Neuronal stem cell (in vitro differentiated cells): ENCODE results near the gene LMO1.
A peak's percentile ranks its signal among the peaks of the same experiment; 100 is the strongest.

Source experiments
- DNase-seq: peaks from one replicate; pipeline ENCODE4 v3.0.0-alpha.2; 2013; ENCODE audit warnings: low spot score
- H2AFZ ChIP-seq: one replicate; pipeline ENCODE4 v1.6.1; 2013; ENCODE audit warnings: mild to moderate bottlenecking, low read length, inconsistent platforms
- H2AK5ac ChIP-seq: 2 replicates; pipeline ENCODE4 v1.6.1; 2013; ENCODE audit warnings: low read depth, mild to moderate bottlenecking, inconsistent platforms, low read length, moderate library complexity, mixed read lengths
- H2BK120ac ChIP-seq: 2 replicates; pipeline ENCODE4 v1.6.1; 2013; ENCODE audit warnings: low read depth, mild to moderate bottlenecking, inconsistent platforms, low read length, moderate library complexity, mixed read lengths
- H2BK12ac ChIP-seq: one replicate; pipeline ENCODE4 v1.6.1; 2013; ENCODE audit warnings: low read length, inconsistent platforms
- H2BK15ac ChIP-seq: 2 replicates; pipeline ENCODE4 v1.6.1; 2013; ENCODE audit warnings: mild to moderate bottlenecking, low read length, inconsistent platforms, mixed read lengths
- H2BK5ac ChIP-seq: one replicate; pipeline ENCODE4 v1.6.1; 2013; ENCODE audit warnings: inconsistent platforms, mild to moderate bottlenecking, low read length, moderate library complexity
- H3K14ac ChIP-seq: one replicate; pipeline ENCODE4 v1.6.1; 2013; ENCODE audit warnings: low read length, inconsistent platforms
- H3K18ac ChIP-seq: 2 replicates; pipeline ENCODE4 v1.6.1; 2013; ENCODE audit warnings: low read length, inconsistent platforms
- H3K23ac ChIP-seq: 2 replicates; pipeline ENCODE4 v1.6.1; 2013; ENCODE audit warnings: low read depth, mild to moderate bottlenecking, mixed read lengths, low read length, inconsistent platforms; ENCODE audit not compliant: poor library complexity
- H3K27ac ChIP-seq: replicated peaks from 3 replicates; pipeline ENCODE4 v1.5.1; 2013; ENCODE audit warnings: low read length, inconsistent platforms
- H3K27me3 ChIP-seq, 3 experiments: 2 replicates each; pipeline ENCODE4 v1.6.1; 2013; ENCODE audit warnings: low read length in 3 of 3, mild to moderate bottlenecking in 2 of 3, inconsistent platforms in 1 of 3, low read depth in 1 of 3, mixed read lengths in 1 of 3, moderate library complexity in 1 of 3; ENCODE audit not compliant: control insufficient read depth in 3 of 3, insufficient read depth in 3 of 3
- H3K36me3 ChIP-seq, 2 donors: replicated peaks in 1 of 2; 2 replicates each; pipeline ENCODE4 v1.6.1; 2013; ENCODE audit warnings: low read length in 2 of 2; ENCODE audit not compliant: control insufficient read depth in 2 of 2, insufficient read depth in 2 of 2
- H3K4ac ChIP-seq: 2 replicates; pipeline ENCODE4 v1.6.1; 2013; ENCODE audit warnings: inconsistent platforms, mild to moderate bottlenecking, low read length, moderate library complexity
- H3K4me1 ChIP-seq, 2 donors: 1 replicate in 1 of 2; 2 replicates in 1 of 2; pipeline ENCODE4 v1.6.1; 2013; ENCODE audit warnings: low read length in 2 of 2, low read depth in 1 of 2; ENCODE audit not compliant: control insufficient read depth in 2 of 2, insufficient read depth in 1 of 2
- H3K4me2 ChIP-seq: one replicate; pipeline ENCODE4 v1.6.1; 2013; ENCODE audit warnings: mild to moderate bottlenecking, low read length, inconsistent platforms; ENCODE audit not compliant: insufficient read depth, poor library complexity, severe bottlenecking
- H3K4me3 ChIP-seq, 2 donors: 2 replicates each; pipeline ENCODE4 v1.5.1; 2013; ENCODE audit warnings: low read length in 2 of 2, mild to moderate bottlenecking in 2 of 2, inconsistent platforms in 1 of 2, moderate library complexity in 1 of 2
- H3K79me1 ChIP-seq: one replicate; pipeline ENCODE4 v1.6.1; 2013; ENCODE audit warnings: low read depth, mild to moderate bottlenecking, inconsistent platforms, low read length, moderate library complexity
- H3K9ac ChIP-seq: one replicate; pipeline ENCODE4 v1.6.1; 2013; ENCODE audit warnings: mild to moderate bottlenecking, low read depth, low read length, inconsistent platforms; ENCODE audit not compliant: poor library complexity
- H3K9me3 ChIP-seq, 2 donors: replicated peaks in 1 of 2; 2 replicates each; pipeline versions ENCODE3 to v1.6.1; 2013; ENCODE audit warnings: low read length in 2 of 2, mild to moderate bottlenecking in 2 of 2, inconsistent platforms in 1 of 2, low read depth in 1 of 2, mixed read lengths in 1 of 2, moderate library complexity in 1 of 2; ENCODE audit not compliant: control insufficient read depth in 2 of 2, insufficient read depth in 1 of 2
- H4K8ac ChIP-seq: one replicate; pipeline ENCODE4 v1.6.1; 2013; ENCODE audit warnings: low read depth, mild to moderate bottlenecking, inconsistent platforms, low read length, moderate library complexity
- H4K91ac ChIP-seq: one replicate; pipeline ENCODE4 v1.6.1; 2013; ENCODE audit warnings: low read length, low read depth, mild to moderate bottlenecking, inconsistent platforms; ENCODE audit not compliant: poor library complexity
- WGBS, 2 donors: extraction: QIAGEN DNeasy Blood & Tissue Kit; methylation state at CpG; one replicate each; pipeline ENCODE4 v1.1.7; 2013; ENCODE audit warnings: missing lambda C conversion rate in 2 of 2, mixed read lengths in 1 of 2; ENCODE audit not compliant: insufficient read length in 2 of 2, insufficient replicate concordance in 1 of 2; ENCODE audit errors: extremely low coverage in 2 of 2; 5-methylcytosine and 5-hydroxymethylcytosine counted together

The LMO1 gene

GRCh38 chr11:8268530-8269400, 5.1 kb upstream of the LMO1 start:
- peak overlapping the region; percentile 47 for H2BK12ac ChIP-seq
- DNase-seq = peak; percentile 72
- H3K27ac ChIP-seq = no peak overlapping the region
- H3K4me3 ChIP-seq = peak overlapping the region; percentile 39 to 84
- H3K79me1 ChIP-seq = peaks cover 3% of the 10 kb centered on the region
- peak overlapping the region; percentile 94 for H3K18ac ChIP-seq
- H3K4me2 ChIP-seq = peak overlapping the region; percentile 92
- WGBS, 2 donors = no CpG with 5 or more reads among the region's 65 CpGs
- peak overlapping the region; percentile 15 for H4K91ac ChIP-seq
- peak overlapping the region; percentile 11 for H2AK5ac ChIP-seq
- no peaks in the 10 kb centered on the region for H3K9me3 ChIP-seq
- peak overlapping the region; percentile 16 for H3K23ac ChIP-seq
- peaks cover 3 to 42% of the 10 kb centered on the region in 2 donors for H3K4me1 ChIP-seq
- H2AFZ ChIP-seq = peak overlapping the region; percentile 92
- no peaks in the 10 kb centered on the region for H3K36me3 ChIP-seq
- H2BK15ac ChIP-seq = peak overlapping the region; percentile 74
- H3K9ac ChIP-seq = peak overlapping the region; percentile 90
- H2BK120ac ChIP-seq = peak overlapping the region; percentile 88
- H3K4ac ChIP-seq = no peak overlapping the region
- H3K14ac ChIP-seq = peak overlapping the region; percentile 91
- peak overlapping the region; percentile 91 for H2BK5ac ChIP-seq
- H3K27me3 ChIP-seq = peaks cover 0 to 88% (median 23%) of the 10 kb centered on the region in 3 experiments
- no peak overlapping the region for H4K8ac ChIP-seq

GRCh38 chr11:8267831-8268529, 4.3 kb upstream of the LMO1 start:
- Histone ChIP-seq H3K14ac (peak overlapping the region; percentile 91), H3K9me3 (no peaks in the 10 kb centered on the region), H4K91ac (no peak overlapping the region), H2BK15ac (peak overlapping the region; percentile 74), H2BK120ac (peak overlapping the region; percentile 88), H3K27ac (no peak overlapping the region), H3K79me1 (peaks cover 3% of the 10 kb centered on the region), H3K4me1 (peaks cover 3 to 43% of the 10 kb centered on the region in 2 donors), H3K9ac (peak overlapping the region; percentile 90), H2AK5ac (peak overlapping the region; percentile 30), H3K4me2 (peak overlapping the region; percentile 92), H3K23ac (peak overlapping the region; percentile 90), H2BK12ac (peak overlapping the region; percentile 59), H3K36me3 (no peaks in the 10 kb centered on the region), H4K8ac (peak overlapping the region; percentile 78), H2BK5ac (peak overlapping the region; percentile 91), H3K4ac (no peak overlapping the region), H3K18ac (peak overlapping the region; percentile 94), H3K4me3 (peak overlapping the region; percentile 39 to 84), H2AFZ (peak overlapping the region; percentile 92), H3K27me3 (peaks cover 0 to 88% (median 23%) of the 10 kb centered on the region in 3 experiments)
- no peak for DNase-seq
- WGBS, 2 donors = no CpG with 5 or more reads among the region's 74 CpGs

GRCh38 chr11:8267280-8267679, 3.6 kb upstream of the LMO1 start:
- H3K4ac ChIP-seq = no peak overlapping the region
- no peak overlapping the region for H3K9ac ChIP-seq
- peaks cover 5 to 45% of the 10 kb centered on the region in 2 donors for H3K4me1 ChIP-seq
- DNase-seq = no peak
- peak overlapping the region; percentile 92 for H3K4me2 ChIP-seq
- H3K4me3 ChIP-seq = no peak overlapping the region
- H2AK5ac ChIP-seq = no peak overlapping the region
- no peak overlapping the region for H4K8ac ChIP-seq
- H3K27me3 ChIP-seq = peaks cover 0 to 86% (median 24%) of the 10 kb centered on the region in 3 experiments
- H3K18ac ChIP-seq = peak overlapping the region; percentile 66
- H2BK5ac ChIP-seq = no peak overlapping the region
- WGBS, 2 donors = no CpG with 5 or more reads among the region's 5 CpGs
- H4K91ac ChIP-seq = no peak overlapping the region
- no peak overlapping the region for H2BK15ac ChIP-seq
- no peak overlapping the region for H3K27ac ChIP-seq
- H3K23ac ChIP-seq = no peak overlapping the region
- no peaks in the 10 kb centered on the region for H3K9me3 ChIP-seq
- peaks cover 3% of the 10 kb centered on the region for H3K79me1 ChIP-seq
- H2BK120ac ChIP-seq = no peak overlapping the region
- H2BK12ac ChIP-seq = no peak overlapping the region
- H2AFZ ChIP-seq = no peak overlapping the region
- H3K14ac ChIP-seq = no peak overlapping the region
- H3K36me3 ChIP-seq = no peaks in the 10 kb centered on the region
